HepG2 (cell line): ENCODE data around the gene MED13L.

ENCODE experiments used
- FOXO4 ChIP-seq: sonication (generic); formaldehyde crosslinking; conservative IDR thresholded peaks from 2 replicates; pipeline ENCODE4 v1.8.1; 2023; ENCODE audit warnings: missing genetic modification reagents
- MLX ChIP-seq: IDR thresholded peaks from 2 replicates; pipeline ENCODE4 v1.6.1; 2016
- RFX3 ChIP-seq: IDR thresholded peaks from 2 replicates; pipeline ENCODE4 v1.6.1; 2016; ENCODE audit warnings: missing biosample characterization, missing genetic modification reagents
- ZNF605 ChIP-seq: sonication (generic); formaldehyde crosslinking; IDR thresholded peaks from 2 replicates; pipeline ENCODE4 v1.8.0; 2022; ENCODE audit warnings: mild to moderate bottlenecking, missing genetic modification reagents
- ZNF614 ChIP-seq: IDR thresholded peaks from 2 replicates; pipeline ENCODE4 v1.6.1; 2018; ENCODE audit warnings: missing biosample characterization, missing genetic modification reagents, inconsistent platforms, borderline replicate concordance

GRCh38 chr12:116067892-116068291, 209.6 kb downstream of the MED13L start:
- no peak for TF ChIP-seq RFX3 (CRISPR knock-in tag)
- TF ChIP-seq FOXO4 (CRISPR knock-in tag) = no peak
- TF ChIP-seq ZNF614 (CRISPR knock-in tag) = no peak
- TF ChIP-seq MLX (CRISPR knock-in tag) = no peak
- TF ChIP-seq ZNF605 (CRISPR knock-in tag) = no peak
